Measurements from ENCODE around the gene ETAA1. TPM values are rescaled to one million over a fixed set of nuclear protein-coding genes. Genes with fewer than 3 reads are reported as not detected.

Gene ETAA1
- total and polyA plus RNA-seq, 2 of the 13 experiments (the other 11 are each of a cell fraction or from before 2014, with no cell fraction given): 9.1 to 16.2 TPM

- Histone ChIP-seq H3K9me3 (ENCODE audit: low read length) (no peaks in the 10 kb centered on the region), H3K36me3 (replicated peaks in 1 of 2; ENCODE audit: control insufficient read depth in 1 of 2, insufficient read depth in 2 of 2, low read length in 2 of 2) (no peaks in the 10 kb centered on the region), H3K4me2 (ENCODE audit: low read depth, low read length) (no peak overlapping the region), H2AFZ (ENCODE audit: low read length) (no peak overlapping the region), H3K79me2 (ENCODE audit: insufficient read depth, low read length) (no peaks in the 10 kb centered on the region), H3K27me3 (ENCODE audit: control insufficient read depth in 1 of 2, insufficient read depth in 2 of 2, low read length in 2 of 2) (no peaks in the 10 kb centered on the region), H3K27ac (ENCODE audit: extremely low read length, insufficient read depth, low read length) (no peak overlapping the region), H3K4me3 (replicated peaks in 1 of 3; ENCODE audit: insufficient read depth in 1 of 3, low read depth in 2 of 3, low read length in 3 of 3) (no peak overlapping the region), H4K20me1 (ENCODE audit: insufficient read depth, low read length) (no peaks in the 10 kb centered on the region), H3K9ac (ENCODE audit: insufficient read depth, low read depth, low read length) (no peak overlapping the region), H3K4me1 (ENCODE audit: insufficient read depth, low read length) (peaks cover 8% of the 10 kb centered on the region; the same call in 1 of the 2 replicates)
- no peak for ATAC-seq
- 73% methylated on average over 4 of the region's 4 CpGs for WGBS (ENCODE audit: low lambda C conversion rate)
- CTCF ChIA-PET (ENCODE audit: low intra/inter-chr PET ratio, low total read pairs): no interaction called here
- no peak for FAIRE-seq
- no peak for DNase-seq (ENCODE audit: low spot score)
- intact Hi-C loops (cut with micrococcal nuclease; ENCODE audit: unreplicated experiment) (no loop called here), in situ Hi-C loops (cut with HindIII; ENCODE audit: extremely low pct_ligation_motif_present, low pct_unique_long_range_greater_than_20kb) (no loop called here)
- POLR2A ChIA-PET: no interaction called here
- BruUV-seq (replicated peaks): no TSS peak
- peak; percentile 33 to 43; a peak in 3 of 4 replicates for TF ChIP-seq MAFK (conservative IDR thresholded peaks at IDR 0.05 in 1 of 2, IDR thresholded peaks at IDR 0.05 in 1 of 2; ENCODE audit: low read length in 2 of 2)
- no peak for TF ChIP-seq HDAC1 (CRISPR knock-in tag; IDR thresholded peaks at IDR 0.05)
- no peak for TF ChIP-seq ETV6 (CRISPR knock-in tag; conservative IDR thresholded peaks at IDR 0.05)
- no peak for TF ChIP-seq ZUFSP (CRISPR knock-in tag; IDR thresholded peaks at IDR 0.05; ENCODE audit: borderline replicate concordance)
Measured at GRCh38 chr2:67457699-67458098, 60.6 kb downstream of the ETAA1 start.

GRCh38 chr2:67459761-67460160, 62.6 kb downstream of the ETAA1 start:
- 24% methylated on average over 2 of the region's 2 CpGs for WGBS (ENCODE audit: low lambda C conversion rate)
- no peak for FAIRE-seq
- no peaks in the 10 kb centered on the region for H4K20me1 ChIP-seq (ENCODE audit: insufficient read depth, low read length)
- ATAC-seq: no peak
- no peaks in the 10 kb centered on the region for H3K36me3 ChIP-seq (replicated peaks in 1 of 2; ENCODE audit: control insufficient read depth in 1 of 2, insufficient read depth in 2 of 2, low read length in 2 of 2)
- TF ChIP-seq ZBTB4 (CRISPR knock-in tag; IDR thresholded peaks at IDR 0.05; ENCODE audit: borderline replicate concordance) (no peak), CSRNP2 (CRISPR knock-in tag; conservative IDR thresholded peaks at IDR 0.05; ENCODE audit: low read depth) (no peak)
- no peak overlapping the region for H2AFZ ChIP-seq (ENCODE audit: low read length)
- CTCF ChIA-PET (ENCODE audit: low intra/inter-chr PET ratio, low total read pairs): no interaction called here
- intact Hi-C loops (cut with micrococcal nuclease; ENCODE audit: unreplicated experiment): no loop called here
- H3K9ac ChIP-seq (ENCODE audit: insufficient read depth, low read depth, low read length): no peak overlapping the region
- peaks cover 8% of the 10 kb centered on the region; the same call in 1 of the 2 replicates for H3K4me1 ChIP-seq (ENCODE audit: insufficient read depth, low read length)
- POLR2A ChIA-PET: no interaction called here
- H3K4me3 ChIP-seq (replicated peaks in 1 of 3; ENCODE audit: insufficient read depth in 1 of 3, low read depth in 2 of 3, low read length in 3 of 3): no peak overlapping the region
- in situ Hi-C loops (cut with HindIII; ENCODE audit: extremely low pct_ligation_motif_present, low pct_unique_long_range_greater_than_20kb): no loop called here
- H3K79me2 ChIP-seq (ENCODE audit: insufficient read depth, low read length): no peaks in the 10 kb centered on the region
- H3K9me3 ChIP-seq (ENCODE audit: low read length): no peaks in the 10 kb centered on the region
- H3K27me3 ChIP-seq (ENCODE audit: control insufficient read depth in 1 of 2, insufficient read depth in 2 of 2, low read length in 2 of 2): no peaks in the 10 kb centered on the region
- no peak overlapping the region for H3K27ac ChIP-seq (ENCODE audit: extremely low read length, insufficient read depth, low read length)
- BruUV-seq (replicated peaks): no TSS peak
- H3K4me2 ChIP-seq (ENCODE audit: low read depth, low read length): no peak overlapping the region
- DNase-seq (ENCODE audit: low spot score): no peak

All from HepG2 (cell line).